HEK293 (cell line): ENCODE measurements around the gene EHD2.
A peak's percentile ranks its signal among the peaks of the same experiment; 100 is the strongest.

Source experiments
- CTCF ChIA-PET: fragments of 350-600 bp; formaldehyde crosslinking; extraction: SDS; loops from one replicate; lab custom pipeline; 2021; ENCODE audit warnings: antibody characterized with exemption; lab: Yijun Ruan, JAX
- POLR2A ChIA-PET: fragments of 300-600 bp; formaldehyde crosslinking; extraction: SDS; loops from one replicate; lab custom pipeline; 2020; ENCODE audit warnings: antibody characterized with exemption, inconsistent platforms; lab: Yijun Ruan, JAX
- H3K27ac ChIP-seq: fragments of 200-500 bp; sonication (Bioruptor generic); 2 replicates; pipeline ENCODE4 v1.5.1; 2014; ENCODE audit warnings: low read depth, low read length, control low read depth, inconsistent platforms; ENCODE audit errors: extremely low read depth
- H3K36me3 ChIP-seq, 2 experiments: fragments of 200-500 bp in 1 of 2; sonication (Bioruptor generic) in 1 of 2; 1 replicate in 1 of 2; 2 replicates in 1 of 2; pipeline ENCODE4 v1.5.1; 2014 to 2017; ENCODE audit warnings: inconsistent platforms in 2 of 2, low read length in 2 of 2; ENCODE audit not compliant: control insufficient read depth in 2 of 2, insufficient read depth in 1 of 2
- H3K4me1 ChIP-seq: fragments of 200-500 bp; sonication (Bioruptor generic); 2 replicates; pipeline ENCODE4 v1.5.1; 2014; ENCODE audit warnings: mild to moderate bottlenecking, low read length, inconsistent platforms; ENCODE audit not compliant: control insufficient read depth, insufficient read depth
- H3K4me3 ChIP-seq: 2 replicates; pipeline ENCODE4 v1.5.1; 2011; ENCODE audit warnings: low read depth, mild to moderate bottlenecking, control low read depth, low read length, moderate library complexity
- H3K9me3 ChIP-seq: fragments of 200-500 bp; sonication (Bioruptor generic); 2 replicates; pipeline ENCODE4 v1.5.1; 2014; ENCODE audit warnings: low read depth, low read length, inconsistent platforms; ENCODE audit not compliant: control insufficient read depth, insufficient read depth
- FEZF1 ChIP-seq: fragments of 450-650 bp; formaldehyde crosslinking; IDR thresholded peaks from 2 replicates; pipeline ENCODE4 v1.5.1; 2016; ENCODE audit warnings: missing biosample characterization, missing genetic modification characterization
- ZEB2 ChIP-seq: fragments of 450-650 bp; formaldehyde crosslinking; IDR thresholded peaks from 2 replicates; pipeline ENCODE4 v1.5.1; 2016; ENCODE audit warnings: missing biosample characterization, missing genetic modification characterization
- ZFHX2 ChIP-seq: fragments of 450-650 bp; formaldehyde crosslinking; conservative IDR thresholded peaks from 2 replicates; pipeline ENCODE4 v1.5.1; 2016; ENCODE audit warnings: missing biosample characterization, missing genetic modification characterization
- ZNF112 ChIP-seq: fragments of 450-650 bp; formaldehyde crosslinking; IDR thresholded peaks from 2 replicates; pipeline ENCODE4 v1.5.0; 2017; ENCODE audit warnings: missing biosample characterization, missing genetic modification characterization
- ZNF184 ChIP-seq: fragments of 450-650 bp; IDR thresholded peaks from 2 replicates; pipeline ENCODE4 v1.5.1; 2018; ENCODE audit warnings: missing biosample characterization, mild to moderate bottlenecking, missing genetic modification characterization
- ZNF23 ChIP-seq: fragments of 450-650 bp; formaldehyde crosslinking; IDR thresholded peaks from 2 replicates; pipeline ENCODE4 v1.5.1; 2016; ENCODE audit warnings: missing biosample characterization, missing genetic modification characterization, borderline replicate concordance
- ZNF335 ChIP-seq: fragments of 450-650 bp; formaldehyde crosslinking; conservative IDR thresholded peaks from 2 replicates; pipeline ENCODE4 v1.5.1; 2016; ENCODE audit warnings: missing biosample characterization, missing genetic modification characterization
- ZNF416 ChIP-seq: fragments of 450-650 bp; formaldehyde crosslinking; IDR thresholded peaks from 2 replicates; pipeline ENCODE4 v1.5.1; 2016; ENCODE audit warnings: missing biosample characterization, missing genetic modification characterization
- ZNF514 ChIP-seq: fragments of 450-650 bp; formaldehyde crosslinking; IDR thresholded peaks from 2 replicates; pipeline ENCODE4 v1.5.1; 2016; ENCODE audit warnings: missing biosample characterization, missing genetic modification characterization
- ZNF677 ChIP-seq: fragments of 450-650 bp; IDR thresholded peaks from 2 replicates; pipeline ENCODE4 v1.5.0; 2018; ENCODE audit warnings: missing biosample characterization, mild to moderate bottlenecking, missing genetic modification characterization, moderate library complexity
- ZNF701 ChIP-seq: fragments of 450-650 bp; formaldehyde crosslinking; IDR thresholded peaks from 2 replicates; pipeline ENCODE4 v1.5.1; 2016; ENCODE audit warnings: missing biosample characterization, missing genetic modification characterization
- TF ChIP-seq, protein P1 (sequence below): fragments of 450-650 bp; formaldehyde crosslinking; IDR thresholded peaks from 2 replicates; pipeline ENCODE4 v1.5.1; 2016; ENCODE audit warnings: missing biosample characterization, missing genetic modification characterization, low read depth
- TF ChIP-seq, protein P2 (sequence below): fragments of 450-650 bp; formaldehyde crosslinking; IDR thresholded peaks from 2 replicates; pipeline ENCODE4 v1.5.1; 2016; ENCODE audit warnings: missing biosample characterization, missing genetic modification characterization
- TF ChIP-seq, protein P3 (sequence below): fragments of 450-650 bp; formaldehyde crosslinking; IDR thresholded peaks from 2 replicates; pipeline ENCODE4 v1.5.1; 2017; ENCODE audit warnings: missing biosample characterization, missing genetic modification characterization
- TF ChIP-seq, protein P4 (sequence below): fragments of 450-650 bp; formaldehyde crosslinking; IDR thresholded peaks from 2 replicates; pipeline ENCODE4; 2016; ENCODE audit warnings: missing biosample characterization, missing genetic modification characterization
- TF ChIP-seq, protein P5 (sequence below): fragments of 450-650 bp; formaldehyde crosslinking; IDR thresholded peaks from 2 replicates; pipeline ENCODE4 v1.5.1; 2016; ENCODE audit warnings: missing biosample characterization, missing genetic modification characterization

The EHD2 gene

DNA sequence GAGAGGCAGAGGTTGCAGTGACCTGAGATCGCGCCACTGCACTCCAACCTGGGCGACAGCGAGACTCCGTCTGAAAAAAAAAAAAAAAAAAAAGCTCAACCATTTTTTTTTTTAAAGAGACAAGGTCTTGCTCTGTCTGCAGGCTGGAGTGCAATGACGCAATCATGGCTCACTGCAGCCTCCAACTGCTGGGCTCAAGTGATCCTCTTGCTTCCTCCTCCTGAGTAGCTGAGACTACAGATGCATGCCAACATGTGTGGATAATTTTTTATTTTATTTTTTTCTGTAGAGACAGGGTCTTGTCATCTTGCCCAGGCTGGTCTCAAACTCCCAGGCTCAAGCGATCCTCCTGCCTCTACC is 10.3 kb downstream of the EHD2 start:
- Histone ChIP-seq H3K36me3 (no peaks in the 10 kb centered on the region), H3K4me1 (peaks cover 9% of the 10 kb centered on the region), H3K4me3 (peak overlapping the region; percentile 13), H3K9me3 (no peaks in the 10 kb centered on the region), H3K27ac (no peak overlapping the region)
- ChIA-PET CTCF (interaction anchor here (0.6 to 3.5 kb wide), 12 partner anchors 11 to 298 kb away, joined by 3 to 18 read pairs (median 6); partner anchors contain the start of gene EHD2), POLR2A (interaction anchor here (0.5 to 1.7 kb wide), 9 partner anchors 7 to 390 kb away, joined by 3 to 8 read pairs (median 5); partner anchors contain the start of gene EHD2)
- no peak for TF ChIP-seq ZNF112 (tag by site-specific recombination)
- no peak for TF ChIP-seq ZNF416 (tag by site-specific recombination)
- TF ChIP-seq ZNF335 (tag by site-specific recombination), result peak; percentile 16; the same call in 1 of the 2 replicates
- peak; percentile 60 for TF ChIP-seq FEZF1 (tag by site-specific recombination)
- TF ChIP-seq, protein P1, sequence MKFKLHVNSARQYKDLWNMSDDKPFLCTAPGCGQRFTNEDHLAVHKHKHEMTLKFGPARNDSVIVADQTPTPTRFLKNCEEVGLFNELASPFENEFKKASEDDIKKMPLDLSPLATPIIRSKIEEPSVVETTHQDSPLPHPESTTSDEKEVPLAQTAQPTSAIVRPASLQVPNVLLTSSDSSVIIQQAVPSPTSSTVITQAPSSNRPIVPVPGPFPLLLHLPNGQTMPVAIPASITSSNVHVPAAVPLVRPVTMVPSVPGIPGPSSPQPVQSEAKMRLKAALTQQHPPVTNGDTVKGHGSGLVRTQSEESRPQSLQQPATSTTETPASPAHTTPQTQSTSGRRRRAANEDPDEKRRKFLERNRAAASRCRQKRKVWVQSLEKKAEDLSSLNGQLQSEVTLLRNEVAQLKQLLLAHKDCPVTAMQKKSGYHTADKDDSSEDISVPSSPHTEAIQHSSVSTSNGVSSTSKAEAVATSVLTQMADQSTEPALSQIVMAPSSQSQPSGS (tag by site-specific recombination), result peak; percentile 24; the same call in 1 of the 2 replicates
- TF ChIP-seq ZEB2, result 0 out of 2 replicates have a peak, but pooled peaks have one; percentile 42
- no peak for TF ChIP-seq ZFHX2
- TF ChIP-seq, protein P2, sequence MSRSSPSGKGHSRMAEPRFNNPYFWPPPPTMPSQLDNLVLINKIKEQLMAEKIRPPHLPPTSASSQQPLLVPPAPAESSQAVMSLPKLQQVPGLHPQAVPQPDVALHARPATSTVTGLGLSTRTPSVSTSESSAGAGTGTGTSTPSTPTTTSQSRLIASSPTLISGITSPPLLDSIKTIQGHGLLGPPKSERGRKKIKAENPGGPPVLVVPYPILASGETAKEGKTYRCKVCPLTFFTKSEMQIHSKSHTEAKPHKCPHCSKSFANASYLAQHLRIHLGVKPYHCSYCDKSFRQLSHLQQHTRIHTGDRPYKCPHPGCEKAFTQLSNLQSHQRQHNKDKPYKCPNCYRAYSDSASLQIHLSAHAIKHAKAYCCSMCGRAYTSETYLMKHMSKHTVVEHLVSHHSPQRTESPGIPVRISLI, result peak; percentile 53

DNA sequence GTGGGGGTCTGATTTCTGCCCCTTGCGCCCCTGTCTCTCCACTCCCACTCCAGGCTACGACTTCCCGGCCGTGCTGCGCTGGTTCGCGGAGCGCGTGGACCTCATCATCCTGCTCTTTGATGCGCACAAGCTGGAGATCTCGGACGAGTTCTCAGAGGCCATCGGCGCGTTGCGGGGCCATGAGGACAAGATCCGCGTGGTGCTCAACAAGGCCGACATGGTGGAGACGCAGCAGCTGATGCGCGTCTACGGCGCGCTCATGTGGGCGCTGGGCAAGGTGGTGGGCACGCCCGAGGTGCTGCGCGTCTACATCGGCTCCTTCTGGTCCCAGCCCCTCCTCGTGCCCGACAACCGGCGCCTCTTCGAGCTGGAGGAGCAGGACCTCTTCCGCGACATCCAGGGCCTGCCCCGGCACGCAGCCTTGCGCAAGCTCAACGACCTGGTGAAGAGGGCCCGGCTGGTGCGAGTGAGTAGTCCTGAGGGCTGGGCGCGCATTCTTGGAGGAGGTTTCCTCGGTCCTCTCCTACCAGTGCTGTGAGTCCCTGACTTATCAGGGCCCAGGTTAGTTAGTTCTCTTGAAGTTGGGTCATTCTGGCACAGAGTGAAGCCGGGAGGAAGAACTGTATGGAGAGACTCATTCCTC is 12.7 kb downstream of the EHD2 start:
- H3K27ac ChIP-seq, result no peak overlapping the region
- CTCF ChIA-PET, result interaction anchor here (1.0 to 3.5 kb wide), 2 partner anchors 17 to 19 kb away, joined by 7 to 12 read pairs; no protein-coding TSS in a partner anchor
- H3K9me3 ChIP-seq, result no peaks in the 10 kb centered on the region
- TF ChIP-seq, protein P3, sequence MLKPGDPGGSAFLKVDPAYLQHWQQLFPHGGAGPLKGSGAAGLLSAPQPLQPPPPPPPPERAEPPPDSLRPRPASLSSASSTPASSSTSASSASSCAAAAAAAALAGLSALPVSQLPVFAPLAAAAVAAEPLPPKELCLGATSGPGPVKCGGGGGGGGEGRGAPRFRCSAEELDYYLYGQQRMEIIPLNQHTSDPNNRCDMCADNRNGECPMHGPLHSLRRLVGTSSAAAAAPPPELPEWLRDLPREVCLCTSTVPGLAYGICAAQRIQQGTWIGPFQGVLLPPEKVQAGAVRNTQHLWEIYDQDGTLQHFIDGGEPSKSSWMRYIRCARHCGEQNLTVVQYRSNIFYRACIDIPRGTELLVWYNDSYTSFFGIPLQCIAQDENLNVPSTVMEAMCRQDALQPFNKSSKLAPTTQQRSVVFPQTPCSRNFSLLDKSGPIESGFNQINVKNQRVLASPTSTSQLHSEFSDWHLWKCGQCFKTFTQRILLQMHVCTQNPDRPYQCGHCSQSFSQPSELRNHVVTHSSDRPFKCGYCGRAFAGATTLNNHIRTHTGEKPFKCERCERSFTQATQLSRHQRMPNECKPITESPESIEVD (tag by site-specific recombination), result no peak
- no peak for TF ChIP-seq ZNF514 (tag by site-specific recombination)
- no peak for TF ChIP-seq ZNF23 (tag by site-specific recombination)
- TF ChIP-seq ZNF701, result no peak
- no peak for TF ChIP-seq ZNF184 (tag by site-specific recombination)
- TF ChIP-seq ZNF677 (tag by site-specific recombination), result no peak
- TF ChIP-seq, protein P4, sequence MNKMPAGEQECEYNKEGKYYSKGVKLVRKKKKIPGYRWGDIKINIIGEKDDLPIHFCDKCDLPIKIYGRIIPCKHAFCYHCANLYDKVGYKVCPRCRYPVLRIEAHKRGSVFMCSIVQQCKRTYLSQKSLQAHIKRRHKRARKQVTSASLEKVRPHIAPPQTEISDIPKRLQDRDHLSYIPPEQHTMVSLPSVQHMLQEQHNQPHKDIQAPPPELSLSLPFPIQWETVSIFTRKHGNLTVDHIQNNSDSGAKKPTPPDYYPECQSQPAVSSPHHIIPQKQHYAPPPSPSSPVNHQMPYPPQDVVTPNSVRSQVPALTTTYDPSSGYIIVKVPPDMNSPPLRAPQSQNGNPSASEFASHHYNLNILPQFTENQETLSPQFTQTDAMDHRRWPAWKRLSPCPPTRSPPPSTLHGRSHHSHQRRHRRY (tag by site-specific recombination), result no peak
- TF ChIP-seq, protein P5, sequence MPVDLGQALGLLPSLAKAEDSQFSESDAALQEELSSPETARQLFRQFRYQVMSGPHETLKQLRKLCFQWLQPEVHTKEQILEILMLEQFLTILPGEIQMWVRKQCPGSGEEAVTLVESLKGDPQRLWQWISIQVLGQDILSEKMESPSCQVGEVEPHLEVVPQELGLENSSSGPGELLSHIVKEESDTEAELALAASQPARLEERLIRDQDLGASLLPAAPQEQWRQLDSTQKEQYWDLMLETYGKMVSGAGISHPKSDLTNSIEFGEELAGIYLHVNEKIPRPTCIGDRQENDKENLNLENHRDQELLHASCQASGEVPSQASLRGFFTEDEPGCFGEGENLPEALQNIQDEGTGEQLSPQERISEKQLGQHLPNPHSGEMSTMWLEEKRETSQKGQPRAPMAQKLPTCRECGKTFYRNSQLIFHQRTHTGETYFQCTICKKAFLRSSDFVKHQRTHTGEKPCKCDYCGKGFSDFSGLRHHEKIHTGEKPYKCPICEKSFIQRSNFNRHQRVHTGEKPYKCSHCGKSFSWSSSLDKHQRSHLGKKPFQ (tag by site-specific recombination), result no peak
- POLR2A ChIA-PET, result no interaction called here
- H3K4me1 ChIP-seq, result peaks cover 6% of the 10 kb centered on the region
- no peak overlapping the region for H3K4me3 ChIP-seq
- no peaks in the 10 kb centered on the region for H3K36me3 ChIP-seq
